IMR-90 (cell line): ENCODE measurements around the gene DHDDS. TPM values are rescaled to one million over a fixed set of nuclear protein-coding genes. Genes with fewer than 3 reads are reported as not detected.

Source experiments
- ATAC-seq: fragments of 200-7000 bp; cut with Tn5 transposase; 2 replicates; pipeline ENCODE4 v1.9.1; 2020; ENCODE audit warnings: low read depth, mild to moderate bottlenecking, moderate library complexity
- BruUV-seq: library from RNA; stranded (reverse); fragments of 400-500 nt; replicated peaks from 2 replicates; lab custom pipeline; 2021; lab: Mats Ljungman, UMichigan
- CTCF ChIA-PET: fragments of 300-600 bp; formaldehyde crosslinking; extraction: SDS; loops from one replicate; lab custom pipeline; 2021; ENCODE audit warnings: antibody characterized with exemption; lab: Yijun Ruan, JAX
- POLR2A ChIA-PET: fragments of 300-600 bp; sonication (Branson Sonifier 250); formaldehyde crosslinking; loops from one replicate; lab custom pipeline; 2022; ENCODE audit warnings: antibody characterized with exemption; ENCODE audit not compliant: unreplicated experiment; lab: Charles Lee
- DNase-seq: peaks from one replicate; pipeline ENCODE4 v3.0.0; 2013
- H2AFZ ChIP-seq: replicated peaks from 2 replicates; pipeline ENCODE3; 2013; ENCODE audit warnings: low read length, mild to moderate bottlenecking; ENCODE audit not compliant: poor library complexity
- H2AK5ac ChIP-seq: 2 replicates; pipeline ENCODE4 v1.6.1; 2013; ENCODE audit warnings: low read depth, low read length, inconsistent platforms
- H2AK9ac ChIP-seq: replicated peaks from 2 replicates; pipeline ENCODE3; 2013; ENCODE audit warnings: mild to moderate bottlenecking, low read depth, low read length, moderate library complexity; ENCODE audit not compliant: poor library complexity
- H2BK120ac ChIP-seq: 2 replicates; pipeline ENCODE4 v1.6.1; 2013; ENCODE audit warnings: low read depth, low read length, inconsistent platforms
- H2BK15ac ChIP-seq: 3 replicates; pipeline ENCODE4 v1.6.1; 2013; ENCODE audit warnings: low read depth, low read length, inconsistent platforms
- H2BK20ac ChIP-seq: 2 replicates; pipeline ENCODE4 v1.6.1; 2013; ENCODE audit warnings: low read depth, mild to moderate bottlenecking, inconsistent platforms, low read length, moderate library complexity
- H2BK5ac ChIP-seq: 2 replicates; pipeline ENCODE4 v1.6.1; 2013; ENCODE audit warnings: mild to moderate bottlenecking, low read depth, low read length, inconsistent platforms; ENCODE audit not compliant: poor library complexity, severe bottlenecking
- H3K14ac ChIP-seq: replicated peaks from 2 replicates; pipeline ENCODE4 v1.6.1; 2013; ENCODE audit warnings: low read depth, low read length, inconsistent platforms
- H3K18ac ChIP-seq: 2 replicates; pipeline ENCODE4 v1.6.1; 2013; ENCODE audit warnings: low read depth, low read length, control low read depth
- H3K23ac ChIP-seq: 2 replicates; pipeline ENCODE4 v1.6.1; 2013; ENCODE audit warnings: low read depth, low read length, inconsistent platforms
- H3K27ac ChIP-seq: 2 replicates; pipeline ENCODE4 v1.5.1; 2013; ENCODE audit warnings: mild to moderate bottlenecking, control low read depth, low read length; ENCODE audit not compliant: insufficient read depth
- H3K27me3 ChIP-seq: 2 replicates; pipeline ENCODE4 v1.6.1; 2013; ENCODE audit warnings: low read length; ENCODE audit not compliant: control insufficient read depth, insufficient read depth
- H3K36me3 ChIP-seq: 2 replicates; pipeline ENCODE4 v1.6.1; 2013; ENCODE audit warnings: low read length, mixed read lengths; ENCODE audit not compliant: control insufficient read depth, insufficient read depth
- H3K4ac ChIP-seq: 2 replicates; pipeline ENCODE4 v1.6.1; 2013; ENCODE audit warnings: low read depth, low read length, inconsistent platforms
- H3K4me1 ChIP-seq: 2 replicates; pipeline ENCODE4 v1.6.1; 2013; ENCODE audit warnings: low read length, mixed read lengths; ENCODE audit not compliant: control insufficient read depth, insufficient read depth
- H3K4me2 ChIP-seq: 2 replicates; pipeline ENCODE4 v1.6.1; 2013; ENCODE audit warnings: low read depth, mild to moderate bottlenecking, control low read depth, low read length, moderate library complexity
- H3K4me3 ChIP-seq: 2 replicates; pipeline ENCODE4 v1.5.1; 2013; ENCODE audit warnings: low read depth, mild to moderate bottlenecking, control low read depth, low read length, moderate library complexity; ENCODE audit not compliant: insufficient read depth
- H3K56ac ChIP-seq: 2 replicates; pipeline ENCODE4 v1.6.1; 2013; ENCODE audit warnings: low read length, inconsistent platforms; ENCODE audit not compliant: insufficient read depth; ENCODE audit errors: extremely low read depth
- H3K79me1 ChIP-seq, 2 experiments: 2 replicates each; pipeline ENCODE4 v1.6.1; 2013; ENCODE audit warnings: low read length in 2 of 2, inconsistent platforms in 1 of 2, low read depth in 1 of 2
- H3K9ac ChIP-seq: 2 replicates; pipeline ENCODE4 v1.6.1; 2013; ENCODE audit warnings: low read depth, low read length, control low read depth
- H3K9me1 ChIP-seq: 2 replicates; pipeline ENCODE4 v1.6.1; 2013; ENCODE audit warnings: low read length, inconsistent platforms; ENCODE audit not compliant: insufficient read depth
- H3K9me3 ChIP-seq: 2 replicates; pipeline ENCODE4 v1.6.1; 2013; ENCODE audit warnings: low read length; ENCODE audit not compliant: control insufficient read depth, insufficient read depth
- H4K20me1 ChIP-seq: 2 replicates; pipeline ENCODE4 v1.6.1; 2013; ENCODE audit warnings: low read length, inconsistent platforms; ENCODE audit not compliant: insufficient read depth
- H4K5ac ChIP-seq: 2 replicates; pipeline ENCODE4 v1.6.1; 2013; ENCODE audit warnings: mild to moderate bottlenecking, low read depth, low read length, control low read depth
- H4K8ac ChIP-seq, 2 experiments: 2 replicates each; pipeline ENCODE4 v1.6.1; 2013; ENCODE audit warnings: low read depth in 2 of 2, low read length in 2 of 2, control low read depth in 1 of 2, inconsistent platforms in 1 of 2
- H4K91ac ChIP-seq: 2 replicates; pipeline ENCODE4 v1.6.1; 2013; ENCODE audit warnings: low read depth, low read length, inconsistent platforms; ENCODE audit not compliant: insufficient read depth
- BHLHE40 ChIP-seq: fragments of 150-350 bp; IDR thresholded peaks from 2 replicates; pipeline ENCODE4 v1.6.1; 2016; ENCODE audit warnings: mild to moderate bottlenecking, low read depth, low read length
- CHD1 ChIP-seq: IDR thresholded peaks from 2 replicates; pipeline ENCODE4 v1.6.1; 2012; ENCODE audit warnings: low read depth, low read length, improper control_type of control experiment
- FOS ChIP-seq: fragments of 150-350 bp; IDR thresholded peaks from 2 replicates; pipeline ENCODE4 v1.6.1; 2016; ENCODE audit warnings: low read depth, low read length
- MAFK ChIP-seq: IDR thresholded peaks from 2 replicates; pipeline ENCODE4 v1.6.1; 2012; ENCODE audit warnings: low read depth, low read length, improper control_type of control experiment
- NFE2L2 ChIP-seq: fragments of 150-350 bp; IDR thresholded peaks from 2 replicates; pipeline ENCODE4 v1.6.1; 2016; ENCODE audit warnings: low read depth, mild to moderate bottlenecking, low read length
- POLR2A ChIP-seq: IDR thresholded peaks from 2 replicates; pipeline ENCODE4 v1.6.1; 2012; ENCODE audit warnings: mild to moderate bottlenecking, low read depth, low read length
- RAD21 ChIP-seq: IDR thresholded peaks from 2 replicates; pipeline ENCODE4 v1.6.1; 2012; ENCODE audit warnings: low read length, improper control_type of control experiment
- RFX5 ChIP-seq: IDR thresholded peaks from 2 replicates; pipeline ENCODE4 v1.8.0; 2012; ENCODE audit warnings: low read depth, mild to moderate bottlenecking, low read length, moderate library complexity
- SMC3 ChIP-seq: fragments of 150-350 bp; IDR thresholded peaks from 2 replicates; pipeline ENCODE4 v1.6.1; 2016; ENCODE audit warnings: low read depth, mild to moderate bottlenecking, antibody characterized with exemption, low read length, moderate library complexity
- WGBS, 2 experiments: methylation state at CpG; one replicate each; pipeline versions ENCODE4 v1.1.5 to v1.1.7; 2013; ENCODE audit warnings: missing lambda C conversion rate in 2 of 2; ENCODE audit not compliant: insufficient read length in 1 of 2; ENCODE audit errors: extremely low coverage in 2 of 2; 5-methylcytosine and 5-hydroxymethylcytosine counted together
- dilution Hi-C: fragments of 300-500 bp; cut with HindIII; formaldehyde crosslinking; loops from one replicate; pipeline ENCODE4 v1.14.3; 2018; ENCODE audit warnings: low sequenced_read_pairs; ENCODE audit not compliant: unreplicated experiment
- in situ Hi-C: fragments of 300-500 bp; cut with MboI; formaldehyde crosslinking; loops from 3 replicates; pipeline ENCODE4 v1.14.3; 2019; ENCODE audit warnings: low sequenced_read_pairs, inconsistent platforms, mixed read lengths
- intact Hi-C: fragments of 100-400 bp; cut with micrococcal nuclease; formaldehyde crosslinking; loops from 2 replicates; pipeline ENCODE4 v1.10.0; 2022
- polyA plus RNA-seq, 3 experiments: library from polyadenylated mRNA; depleted of rRNA; stranded (reverse); fragments of >200 nt; gene quantifications; 2 replicates each; pipeline ENCODE4 v1.2.3, GENCODE V29; 2012; ENCODE audit warnings: low replicate concordance in 1 of 3
- total RNA-seq: library from RNA; depleted of rRNA; stranded (reverse); fragments of >200 nt; gene quantifications from 2 replicates; pipeline ENCODE4 v1.2.3, GENCODE V29; 2012
- TF ChIP-seq, protein P1 (sequence below): fragments of 150-350 bp; IDR thresholded peaks from 2 replicates; pipeline ENCODE4 v1.6.1; 2016; ENCODE audit warnings: low read depth, mild to moderate bottlenecking, low read length, moderate library complexity, borderline replicate concordance

Gene DHDDS
- total and polyA plus RNA-seq, 2 of the 4 experiments (the other 2 are of a cell fraction), result 49.3 to 67.7 TPM

DNA sequence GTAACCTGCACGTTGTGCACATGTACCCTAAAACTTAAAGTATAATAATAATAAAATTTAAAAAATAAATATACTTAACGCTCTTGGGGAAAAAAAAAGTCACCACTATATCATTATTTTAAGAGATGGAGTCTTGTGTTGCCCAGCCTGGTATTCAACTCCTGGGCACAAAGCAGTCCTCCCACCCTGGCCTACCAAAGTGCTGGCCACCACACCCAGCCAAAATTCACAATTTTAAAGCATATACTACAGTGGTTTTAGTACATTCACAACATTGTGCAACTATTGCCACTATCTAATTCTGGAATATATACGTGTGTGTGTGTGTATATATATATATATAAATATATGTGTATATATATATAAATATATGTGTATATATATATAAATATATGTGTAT lies 46.0 kb downstream of the DHDDS start:
- no peak overlapping the region for H2BK15ac ChIP-seq
- no peak overlapping the region for H3K23ac ChIP-seq
- no TSS peak for BruUV-seq
- ATAC-seq, result no peak
- no peak overlapping the region for H2AK9ac ChIP-seq
- H2BK120ac ChIP-seq, result no peak overlapping the region
- no peak overlapping the region for H3K4ac ChIP-seq
- H2AFZ ChIP-seq, result no peak overlapping the region
- no peak overlapping the region for H2BK20ac ChIP-seq
- no peak overlapping the region for H4K91ac ChIP-seq
- DNase-seq, result no peak
- peaks cover 20% of the 10 kb centered on the region for H3K36me3 ChIP-seq
- peaks cover 4% of the 10 kb centered on the region for H3K4me1 ChIP-seq
- no peak overlapping the region for H2BK5ac ChIP-seq
- H3K4me3 ChIP-seq, result no peak overlapping the region
- dilution Hi-C loops (no loop called here), in situ Hi-C loops (no loop called here), intact Hi-C loops (no loop called here)
- ChIA-PET POLR2A (no interaction called here), CTCF (no interaction called here)
- no peak overlapping the region for H3K27ac ChIP-seq
- no peak overlapping the region for H3K56ac ChIP-seq
- H3K9me1 ChIP-seq, result peaks cover 3% of the 10 kb centered on the region; the same call in 1 of the 2 replicates
- H4K20me1 ChIP-seq, result peaks cover 19% of the 10 kb centered on the region; the same call in 1 of the 2 replicates
- no peak overlapping the region for H4K5ac ChIP-seq
- no peak overlapping the region for H3K14ac ChIP-seq
- H3K4me2 ChIP-seq, result no peak overlapping the region
- H3K18ac ChIP-seq, result no peak overlapping the region
- H3K27me3 ChIP-seq, result no peaks in the 10 kb centered on the region
- no peak overlapping the region for H3K9ac ChIP-seq
- peaks cover 15 to 38% of the 10 kb centered on the region in 2 experiments for H3K79me1 ChIP-seq
- WGBS, 2 experiments, result no CpG with 5 or more reads among the region's 3 CpGs
- no peaks in the 10 kb centered on the region for H3K9me3 ChIP-seq
- no peak for TF ChIP-seq BHLHE40
- no peak for TF ChIP-seq POLR2A
- TF ChIP-seq FOS, result no peak
- no peak for TF ChIP-seq CHD1
- TF ChIP-seq, protein P1, sequence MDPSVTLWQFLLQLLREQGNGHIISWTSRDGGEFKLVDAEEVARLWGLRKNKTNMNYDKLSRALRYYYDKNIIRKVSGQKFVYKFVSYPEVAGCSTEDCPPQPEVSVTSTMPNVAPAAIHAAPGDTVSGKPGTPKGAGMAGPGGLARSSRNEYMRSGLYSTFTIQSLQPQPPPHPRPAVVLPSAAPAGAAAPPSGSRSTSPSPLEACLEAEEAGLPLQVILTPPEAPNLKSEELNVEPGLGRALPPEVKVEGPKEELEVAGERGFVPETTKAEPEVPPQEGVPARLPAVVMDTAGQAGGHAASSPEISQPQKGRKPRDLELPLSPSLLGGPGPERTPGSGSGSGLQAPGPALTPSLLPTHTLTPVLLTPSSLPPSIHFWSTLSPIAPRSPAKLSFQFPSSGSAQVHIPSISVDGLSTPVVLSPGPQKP, result no peak
- no peak for TF ChIP-seq MAFK
- TF ChIP-seq RAD21, result no peak
- no peak for TF ChIP-seq NFE2L2
- TF ChIP-seq RFX5, result no peak
- TF ChIP-seq SMC3, result no peak
- no peak overlapping the region for H2AK5ac ChIP-seq
- H4K8ac ChIP-seq, result no peak overlapping the region
